Measurements from ENCODE around the gene PDE3A. TPM values are rescaled to one million over a fixed set of nuclear protein-coding genes. Genes with fewer than 3 reads are reported as not detected.

PDE3A gene
- total RNA-seq, 1 experiment from 2014 or later: 0.12 TPM

- Histone ChIP-seq H3K4me2 (ENCODE audit: low read length) (no peak overlapping the region), H3K4me1 (ENCODE audit: control insufficient read depth in 1 of 2, insufficient read depth in 2 of 2, low read length in 2 of 2) (no peaks in the 10 kb centered on the region), H3K9ac (ENCODE audit: low read length) (no peak overlapping the region), H3K9me3 (ENCODE audit: control insufficient read depth in 1 of 2, insufficient read depth in 1 of 2, low read depth in 1 of 2, low read length in 2 of 2) (no peaks in the 10 kb centered on the region), H3K9me2 (ENCODE audit: insufficient read depth) (no peaks in the 10 kb centered on the region), H2AFZ (ENCODE audit: low read depth, low read length, poor library complexity, severe bottlenecking) (no peak overlapping the region), H4K20me1 (ENCODE audit: insufficient read depth) (no peaks in the 10 kb centered on the region), H3K36me3 (ENCODE audit: control insufficient read depth in 1 of 2, insufficient read depth in 2 of 2, low read length in 2 of 2) (no peaks in the 10 kb centered on the region), H3K27me3 (ENCODE audit: insufficient read depth, low read length) (no peaks in the 10 kb centered on the region), H3K79me2 (ENCODE audit: insufficient read depth, low read length) (no peaks in the 10 kb centered on the region), H3K4me3 (replicated peaks in 1 of 2; ENCODE audit: low read depth in 1 of 2, low read length in 2 of 2) (no peak overlapping the region), H3K27ac (ENCODE audit: low read depth, low read length) (no peak overlapping the region)
- no TSS peak for BruUV-seq (replicated peaks)
- ATAC-seq: no peak
- RAD21 ChIA-PET (ENCODE audit: low non-redundant PET in 1 of 2, low total read pairs in 2 of 2, uncharacterized antibody in 2 of 2, unreplicated experiment in 2 of 2): no interaction called here
- TF ChIP-seq EZH2phosphoT487 (IDR thresholded peaks at IDR 0.05; ENCODE audit: borderline replicate concordance) (no peak), SIN3A (IDR thresholded peaks at IDR 0.05; ENCODE audit: low read depth) (no peak), EGR1 (IDR thresholded peaks at IDR 0.05; ENCODE audit: low read depth) (no peak), EZH2 (IDR thresholded peaks at IDR 0.05) (no peak), ZNF274 (IDR thresholded peaks at IDR 0.05; ENCODE audit: low read depth, low read length) (no peak), YY1 (IDR thresholded peaks at IDR 0.05; ENCODE audit: extremely low read depth, insufficient replicate concordance, low read depth, low read length) (no peak), SRF (IDR thresholded peaks at IDR 0.05; ENCODE audit: low read depth) (no peak), CTCF (IDR thresholded peaks at IDR 0.05 in 2 of 3, conservative IDR thresholded peaks at IDR 0.05 in 1 of 3; ENCODE audit: borderline replicate concordance in 1 of 3, insufficient read depth in 1 of 3, low read depth in 2 of 3, low read length in 2 of 3) (no peak)
- POLR2A ChIA-PET: no interaction called here
- no peak for DNase-seq (ENCODE audit: low read depth, low spot score)
- intact Hi-C loops (cut with micrococcal nuclease): loop anchor here (5.0 to 10.0 kb wide), 3 partner anchors 137 to 855 kb away; no protein-coding TSS in a partner anchor
- CTCF ChIA-PET: no interaction called here
Observed at GRCh38 chr12:20599757-20600156, 231.4 kb downstream of the PDE3A start.

Measured in HCT116 (cell line).